HL-60 (cell line): ENCODE measurements around the gene RASAL1.

ENCODE experiments used
- POLR2AphosphoS5 ChIP-seq: IDR thresholded peaks from 2 replicates; pipeline ENCODE4 v1.6.1; 2012; ENCODE audit warnings: low read depth
- TF ChIP-seq, protein P1 (sequence below): IDR thresholded peaks from one replicate; pipeline ENCODE4 v1.5.1; 2011; ENCODE audit warnings: low read length, control low read depth, inconsistent platforms; ENCODE audit not compliant: insufficient read depth

DNA sequence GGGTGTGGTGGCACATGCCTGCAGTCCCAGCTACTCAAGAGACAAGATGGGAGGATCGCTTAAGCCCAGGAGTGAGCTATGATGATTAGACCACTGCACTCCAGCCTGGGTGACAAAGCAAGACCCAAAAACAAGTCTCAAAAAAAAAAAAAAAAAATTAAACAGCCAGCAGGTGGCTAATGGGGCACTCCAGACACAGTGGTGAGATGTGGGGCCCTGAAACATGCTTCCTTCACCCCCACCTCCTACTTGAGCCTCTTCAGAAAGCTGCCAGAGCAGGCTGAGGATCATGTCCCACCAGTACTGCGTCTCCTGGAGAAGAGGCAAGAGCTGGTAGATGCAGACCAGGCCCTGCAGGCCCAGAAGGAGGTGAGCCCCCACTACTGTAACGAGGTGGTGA, 16.1 kb upstream of the RASAL1 start:
- TF ChIP-seq, protein P1, sequence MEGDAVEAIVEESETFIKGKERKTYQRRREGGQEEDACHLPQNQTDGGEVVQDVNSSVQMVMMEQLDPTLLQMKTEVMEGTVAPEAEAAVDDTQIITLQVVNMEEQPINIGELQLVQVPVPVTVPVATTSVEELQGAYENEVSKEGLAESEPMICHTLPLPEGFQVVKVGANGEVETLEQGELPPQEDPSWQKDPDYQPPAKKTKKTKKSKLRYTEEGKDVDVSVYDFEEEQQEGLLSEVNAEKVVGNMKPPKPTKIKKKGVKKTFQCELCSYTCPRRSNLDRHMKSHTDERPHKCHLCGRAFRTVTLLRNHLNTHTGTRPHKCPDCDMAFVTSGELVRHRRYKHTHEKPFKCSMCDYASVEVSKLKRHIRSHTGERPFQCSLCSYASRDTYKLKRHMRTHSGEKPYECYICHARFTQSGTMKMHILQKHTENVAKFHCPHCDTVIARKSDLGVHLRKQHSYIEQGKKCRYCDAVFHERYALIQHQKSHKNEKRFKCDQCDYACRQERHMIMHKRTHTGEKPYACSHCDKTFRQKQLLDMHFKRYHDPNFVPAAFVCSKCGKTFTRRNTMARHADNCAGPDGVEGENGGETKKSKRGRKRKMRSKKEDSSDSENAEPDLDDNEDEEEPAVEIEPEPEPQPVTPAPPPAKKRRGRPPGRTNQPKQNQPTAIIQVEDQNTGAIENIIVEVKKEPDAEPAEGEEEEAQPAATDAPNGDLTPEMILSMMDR = no peak
- no peak for TF ChIP-seq POLR2AphosphoS5
